ENCODE measurements around the gene CARS1.

DNA sequence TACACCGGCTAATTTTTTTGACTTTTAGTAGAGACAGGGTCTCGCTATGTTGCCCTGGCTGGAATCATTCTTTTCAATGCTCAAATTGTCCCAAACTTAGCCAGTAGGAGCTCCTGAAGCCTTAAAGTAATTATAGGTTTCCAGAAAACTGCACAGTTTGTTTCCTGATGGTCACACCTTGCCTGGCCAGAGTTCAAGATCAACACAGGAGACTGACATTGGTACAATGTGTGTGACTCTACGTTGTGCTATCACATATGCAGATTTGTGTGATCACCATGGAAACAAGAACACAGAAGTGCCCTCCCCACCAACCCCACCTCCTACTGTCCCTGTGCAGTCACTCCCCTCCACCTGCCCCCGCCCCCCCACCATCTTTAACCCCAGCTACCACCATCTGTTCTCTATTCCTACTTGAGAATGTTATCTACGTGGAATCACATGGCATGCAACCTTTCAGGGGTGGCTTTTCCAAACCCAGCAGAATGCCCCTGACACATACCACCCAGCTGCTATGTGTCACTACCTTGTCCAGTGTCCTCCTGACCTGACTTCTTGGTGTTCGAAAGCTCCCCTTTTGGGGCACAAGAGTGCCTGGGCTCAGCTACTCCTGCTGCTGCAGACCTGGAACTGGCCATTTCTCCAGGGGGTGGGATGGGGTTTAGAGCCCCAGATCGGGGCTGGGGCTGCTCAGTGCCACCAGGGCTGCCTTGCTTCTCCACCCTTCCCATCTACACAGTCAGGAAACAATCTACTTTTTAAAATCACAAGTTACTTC is 59.0 kb downstream of the CARS1 start:
- no peak for TF ChIP-seq MAFK (IDR thresholded peaks at IDR 0.05; ENCODE audit: low read depth, low read length)
- TF ChIP-seq, protein P1, sequence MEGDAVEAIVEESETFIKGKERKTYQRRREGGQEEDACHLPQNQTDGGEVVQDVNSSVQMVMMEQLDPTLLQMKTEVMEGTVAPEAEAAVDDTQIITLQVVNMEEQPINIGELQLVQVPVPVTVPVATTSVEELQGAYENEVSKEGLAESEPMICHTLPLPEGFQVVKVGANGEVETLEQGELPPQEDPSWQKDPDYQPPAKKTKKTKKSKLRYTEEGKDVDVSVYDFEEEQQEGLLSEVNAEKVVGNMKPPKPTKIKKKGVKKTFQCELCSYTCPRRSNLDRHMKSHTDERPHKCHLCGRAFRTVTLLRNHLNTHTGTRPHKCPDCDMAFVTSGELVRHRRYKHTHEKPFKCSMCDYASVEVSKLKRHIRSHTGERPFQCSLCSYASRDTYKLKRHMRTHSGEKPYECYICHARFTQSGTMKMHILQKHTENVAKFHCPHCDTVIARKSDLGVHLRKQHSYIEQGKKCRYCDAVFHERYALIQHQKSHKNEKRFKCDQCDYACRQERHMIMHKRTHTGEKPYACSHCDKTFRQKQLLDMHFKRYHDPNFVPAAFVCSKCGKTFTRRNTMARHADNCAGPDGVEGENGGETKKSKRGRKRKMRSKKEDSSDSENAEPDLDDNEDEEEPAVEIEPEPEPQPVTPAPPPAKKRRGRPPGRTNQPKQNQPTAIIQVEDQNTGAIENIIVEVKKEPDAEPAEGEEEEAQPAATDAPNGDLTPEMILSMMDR (conservative IDR thresholded peaks at IDR 0.05; ENCODE audit: low read depth, low read length), result no peak

Measured in IMR-90 (cell line).